SK-N-SH (cell line): ENCODE data around the gene SMAP1. TPM values are rescaled to one million over a fixed set of nuclear protein-coding genes. Genes with fewer than 3 reads are reported as not detected.

ENCODE experiments used
- CTCF ChIA-PET: fragments of 300-600, 350-600 bp; formaldehyde crosslinking; extraction: SDS; loops from one replicate; lab custom pipeline; 2021; lab: Yijun Ruan, JAX
- POLR2A ChIA-PET: fragments of 350-600 bp; sonication (Branson Sonifier 250); formaldehyde crosslinking; extraction: SDS; loops from one replicate; lab custom pipeline; 2020; ENCODE audit warnings: antibody characterized with exemption, inconsistent platforms; lab: Yijun Ruan, JAX
- DNase-seq: peaks from one replicate; pipeline ENCODE4 v3.0.0; 2012
- H2AFZ ChIP-seq: fragments of 200-600 bp; sonication (generic); 2 replicates; pipeline ENCODE4 v1.8.1; 2016; ENCODE audit warnings: antibody characterized with exemption, mild to moderate bottlenecking, low read depth
- H3F3A ChIP-seq: fragments of 200-600 bp; sonication (generic); replicated peaks from 2 replicates; pipeline ENCODE3; 2016; ENCODE audit warnings: antibody characterized with exemption, mild to moderate bottlenecking; ENCODE audit not compliant: insufficient read depth
- H3K27ac ChIP-seq, 2 experiments: fragments of 200-500 bp in 1 of 2; fragments of 200-600 bp in 1 of 2; sonication (Bioruptor generic) in 1 of 2; sonication (generic), shearing (Covaris generic) in 1 of 2; 2 replicates each; pipeline versions ENCODE4 v1.5.1 to v1.6.1; 2014 to 2016; ENCODE audit warnings: low read depth in 2 of 2, inconsistent platforms in 1 of 2, low read length in 1 of 2, mild to moderate bottlenecking in 1 of 2, mixed read lengths in 1 of 2
- H3K27me3 ChIP-seq: fragments of 200-600 bp; sonication (generic), shearing (Covaris generic); 2 replicates; pipeline ENCODE4 v1.6.1; 2016; ENCODE audit warnings: mixed run types; ENCODE audit not compliant: insufficient read depth
- H3K36me3 ChIP-seq, 2 experiments: fragments of 200-500 bp in 1 of 2; fragments of 200-600 bp in 1 of 2; sonication (Bioruptor generic) in 1 of 2; sonication (generic) in 1 of 2; replicated peaks in 1 of 2; 2 replicates each; pipeline versions ENCODE3 to v1.5.1; 2014 to 2016; ENCODE audit warnings: low read length in 1 of 2, mild to moderate bottlenecking in 1 of 2; ENCODE audit not compliant: insufficient read depth in 2 of 2, control insufficient read depth in 1 of 2
- H3K4me1 ChIP-seq, 2 experiments: fragments of 200-500 bp in 1 of 2; fragments of 200-600 bp in 1 of 2; sonication (Bioruptor generic) in 1 of 2; sonication (generic), shearing (Covaris generic) in 1 of 2; 2 replicates each; pipeline versions ENCODE4 v1.5.1 to v1.6.1; 2014 to 2016; ENCODE audit warnings: low read depth in 1 of 2, low read length in 1 of 2, mixed run types in 1 of 2; ENCODE audit not compliant: insufficient read depth in 2 of 2, control insufficient read depth in 1 of 2
- H3K4me2 ChIP-seq: fragments of 200-600 bp; sonication (generic), shearing (Covaris generic); 2 replicates; pipeline ENCODE4 v1.6.1; 2017; ENCODE audit warnings: mixed run types
- H3K4me3 ChIP-seq, 2 experiments: fragments of 200-500 bp in 1 of 2; fragments of 200-600 bp in 1 of 2; sonication (Bioruptor generic) in 1 of 2; sonication (generic), shearing (Covaris generic) in 1 of 2; 2 replicates each; pipeline versions ENCODE4 v1.5.1 to v1.8.1; 2014 to 2016; ENCODE audit warnings: low read depth in 2 of 2, inconsistent platforms in 1 of 2, low read length in 1 of 2, mild to moderate bottlenecking in 1 of 2, mixed read lengths in 1 of 2, moderate library complexity in 1 of 2
- H3K79me2 ChIP-seq: fragments of 200-600 bp; sonication (generic); 2 replicates; pipeline ENCODE4 v1.8.1; 2017; ENCODE audit warnings: mild to moderate bottlenecking; ENCODE audit not compliant: insufficient read depth
- H3K9ac ChIP-seq: fragments of 200-600 bp; sonication (generic); 2 replicates; pipeline ENCODE4 v1.6.1; 2017; ENCODE audit warnings: mixed run types
- H3K9me2 ChIP-seq: fragments of 200-600 bp; sonication (generic); 2 replicates; pipeline ENCODE4 v1.6.1; 2017; ENCODE audit warnings: mixed run types
- H3K9me3 ChIP-seq: fragments of 200-600 bp; sonication (generic); 2 replicates; pipeline ENCODE4 v1.6.1; 2017; ENCODE audit warnings: mixed run types, mild to moderate bottlenecking, moderate library complexity
- H4K20me1 ChIP-seq: fragments of 200-600 bp; sonication (generic); 2 replicates; pipeline ENCODE4 v1.6.1; 2017; ENCODE audit warnings: mild to moderate bottlenecking, mixed run types; ENCODE audit not compliant: insufficient read depth
- CHD2 ChIP-seq: fragments of 150-350 bp; IDR thresholded peaks from 2 replicates; pipeline ENCODE4 v1.6.1; 2018; ENCODE audit warnings: low read length; ENCODE audit not compliant: partially characterized antibody
- ELF1 ChIP-seq: IDR thresholded peaks from 2 replicates; pipeline ENCODE4 v1.4.0; 2012
- EP300 ChIP-seq, 2 experiments: IDR thresholded peaks; 2 replicates each; pipeline versions ENCODE4 v1.4.0 to v1.6.1; 2012; ENCODE audit warnings: borderline replicate concordance in 1 of 2, low read depth in 1 of 2, low read length in 1 of 2
- EZH2phosphoT487 ChIP-seq: fragments of 200-600 bp; sonication (generic); IDR thresholded peaks from 2 replicates; pipeline ENCODE4 v1.6.1; 2017; ENCODE audit warnings: low read depth, mixed run types, mild to moderate bottlenecking, antibody characterized with exemption, moderate library complexity, borderline replicate concordance
- FOXM1 ChIP-seq: IDR thresholded peaks from 2 replicates; pipeline ENCODE4 v1.4.0; 2012; ENCODE audit warnings: low read depth, mild to moderate bottlenecking
- MEF2A ChIP-seq: IDR thresholded peaks from 2 replicates; pipeline ENCODE4 v1.4.0; 2012; ENCODE audit warnings: low read depth, borderline replicate concordance
- MXI1 ChIP-seq: IDR thresholded peaks from 2 replicates; pipeline ENCODE4 v1.6.1; 2012; ENCODE audit warnings: mild to moderate bottlenecking, low read depth, low read length, improper control_type of control experiment
- NFIC ChIP-seq: IDR thresholded peaks from 2 replicates; pipeline ENCODE4 v1.4.0; 2012; ENCODE audit warnings: borderline replicate concordance
- NRF1 ChIP-seq: IDR thresholded peaks from 2 replicates; pipeline ENCODE4 v1.6.1; 2012; ENCODE audit warnings: low read depth, mild to moderate bottlenecking, low read length
- POLR2AphosphoS5 ChIP-seq: IDR thresholded peaks from 2 replicates; pipeline ENCODE4 v1.6.1; 2012; ENCODE audit warnings: low read depth, low read length
- RAD21 ChIP-seq: IDR thresholded peaks from 2 replicates; pipeline ENCODE4 v1.6.1; 2012; ENCODE audit warnings: mild to moderate bottlenecking, low read length
- RCOR1 ChIP-seq: fragments of 150-350 bp; IDR thresholded peaks from 2 replicates; pipeline ENCODE4 v1.6.1; 2017; ENCODE audit warnings: antibody characterized with exemption, low read length
- RFX5 ChIP-seq: IDR thresholded peaks from 2 replicates; pipeline ENCODE4 v1.6.1; 2012; ENCODE audit warnings: mild to moderate bottlenecking, improper control_type of control experiment, low read length
- TAF1 ChIP-seq: IDR thresholded peaks from 2 replicates; pipeline ENCODE4 v1.6.1; 2012; ENCODE audit warnings: low read depth, mild to moderate bottlenecking, low read length, moderate library complexity, borderline replicate concordance
- TCF12 ChIP-seq: IDR thresholded peaks from 2 replicates; pipeline ENCODE4 v1.4.0; 2012
- WGBS: methylation state at CpG from one replicate; pipeline ENCODE4 v1.1.6; 2017; ENCODE audit warnings: low lambda C conversion rate; 5-methylcytosine and 5-hydroxymethylcytosine counted together
- polyA plus RNA-seq, 3 experiments: library from polyadenylated mRNA; depleted of rRNA; stranded (reverse); fragments of >200 nt; gene quantifications; 2 replicates each; pipeline ENCODE4 v1.2.3, GENCODE V29; 2012
- TF ChIP-seq, protein P1 (sequence below): IDR thresholded peaks from 2 replicates; pipeline ENCODE4 v1.4.0; 2012; ENCODE audit warnings: low read depth
- TF ChIP-seq, protein P2 (sequence below): IDR thresholded peaks from 2 replicates; pipeline ENCODE4 v1.4.0; 2012; ENCODE audit warnings: low read depth, borderline replicate concordance
- TF ChIP-seq, protein P3 (sequence below): IDR thresholded peaks from 2 replicates; pipeline ENCODE4; 2012
- TF ChIP-seq, protein P4 (sequence below): fragments of 150-350 bp; IDR thresholded peaks from 2 replicates; pipeline ENCODE4 v1.6.1; 2017; ENCODE audit warnings: antibody characterized with exemption, low read length, low read depth, borderline replicate concordance
- TF ChIP-seq, protein P5 (sequence below): fragments of 200-600 bp; sonication (generic); IDR thresholded peaks from 2 replicates; pipeline ENCODE4 v1.6.1; 2017; ENCODE audit warnings: antibody characterized with exemption, mild to moderate bottlenecking, moderate library complexity
- TF ChIP-seq, protein P6 (sequence below): fragments of 150-350 bp; IDR thresholded peaks from 2 replicates; pipeline ENCODE4 v1.6.1; 2016; ENCODE audit warnings: mild to moderate bottlenecking, low read depth, low read length

SMAP1 gene
- polyA plus RNA-seq, 1 of the 3 experiments (the other 2 are of a cell fraction), result 12.6 TPM

DNA sequence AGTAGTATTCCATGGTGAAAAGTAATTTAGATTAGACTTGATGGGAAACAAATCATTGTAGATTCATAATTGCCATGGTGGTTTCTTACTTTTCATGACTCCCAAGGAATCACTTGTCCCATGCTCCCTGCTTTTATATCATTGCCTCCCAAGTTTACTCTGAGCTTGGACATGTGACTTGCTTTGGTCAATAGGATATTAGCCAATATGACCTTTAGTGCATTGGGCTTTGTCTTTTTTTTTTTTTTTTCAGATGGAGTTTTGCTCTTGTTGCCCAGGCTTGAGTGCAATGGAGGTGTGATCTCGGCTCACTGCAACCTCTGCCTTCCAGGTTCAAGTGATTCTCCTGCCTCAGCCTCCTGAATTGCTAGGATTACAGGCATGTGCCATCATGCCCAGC lies 15.5 kb upstream of the SMAP1 start:
- Histone ChIP-seq H4K20me1 (no peaks in the 10 kb centered on the region), H3K4me2 (no peak overlapping the region), H3K36me3 (no peaks in the 10 kb centered on the region), H3K9ac (no peak overlapping the region), H3F3A (no peaks in the 10 kb centered on the region), H3K9me3 (no peaks in the 10 kb centered on the region), H3K27ac (no peak overlapping the region), H3K79me2 (no peaks in the 10 kb centered on the region), H3K4me3 (no peak overlapping the region), H2AFZ (no peak overlapping the region), H3K27me3 (no peaks in the 10 kb centered on the region), H3K4me1 (no peaks in the 10 kb centered on the region), H3K9me2 (no peaks in the 10 kb centered on the region)
- POLR2A ChIA-PET, result no interaction called here
- CTCF ChIA-PET, result no interaction called here
- no peak for TF ChIP-seq NRF1
- no peak for TF ChIP-seq TAF1
- TF ChIP-seq MEF2A, result no peak
- no peak for TF ChIP-seq RFX5
- TF ChIP-seq, protein P1, sequence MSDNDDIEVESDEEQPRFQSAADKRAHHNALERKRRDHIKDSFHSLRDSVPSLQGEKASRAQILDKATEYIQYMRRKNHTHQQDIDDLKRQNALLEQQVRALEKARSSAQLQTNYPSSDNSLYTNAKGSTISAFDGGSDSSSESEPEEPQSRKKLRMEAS, result no peak
- TF ChIP-seq RCOR1, result no peak
- TF ChIP-seq POLR2AphosphoS5, result no peak
- TF ChIP-seq TCF12, result no peak
- no peak for TF ChIP-seq EP300 (IDR thresholded peaks at IDR 0.05; ENCODE audit: borderline replicate concordance in 1 of 2, low read depth in 1 of 2, low read length in 1 of 2)
- TF ChIP-seq ELF1, result no peak
- TF ChIP-seq EZH2phosphoT487, result no peak
- TF ChIP-seq, protein P2, sequence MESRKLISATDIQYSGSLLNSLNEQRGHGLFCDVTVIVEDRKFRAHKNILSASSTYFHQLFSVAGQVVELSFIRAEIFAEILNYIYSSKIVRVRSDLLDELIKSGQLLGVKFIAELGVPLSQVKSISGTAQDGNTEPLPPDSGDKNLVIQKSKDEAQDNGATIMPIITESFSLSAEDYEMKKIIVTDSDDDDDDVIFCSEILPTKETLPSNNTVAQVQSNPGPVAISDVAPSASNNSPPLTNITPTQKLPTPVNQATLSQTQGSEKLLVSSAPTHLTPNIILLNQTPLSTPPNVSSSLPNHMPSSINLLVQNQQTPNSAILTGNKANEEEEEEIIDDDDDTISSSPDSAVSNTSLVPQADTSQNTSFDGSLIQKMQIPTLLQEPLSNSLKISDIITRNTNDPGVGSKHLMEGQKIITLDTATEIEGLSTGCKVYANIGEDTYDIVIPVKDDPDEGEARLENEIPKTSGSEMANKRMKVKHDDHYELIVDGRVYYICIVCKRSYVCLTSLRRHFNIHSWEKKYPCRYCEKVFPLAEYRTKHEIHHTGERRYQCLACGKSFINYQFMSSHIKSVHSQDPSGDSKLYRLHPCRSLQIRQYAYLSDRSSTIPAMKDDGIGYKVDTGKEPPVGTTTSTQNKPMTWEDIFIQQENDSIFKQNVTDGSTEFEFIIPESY, result no peak
- no peak for TF ChIP-seq RAD21
- no peak for TF ChIP-seq CHD2
- WGBS, result 31% methylated on average over 1 of the region's 1 CpG
- no peak for DNase-seq

DNA sequence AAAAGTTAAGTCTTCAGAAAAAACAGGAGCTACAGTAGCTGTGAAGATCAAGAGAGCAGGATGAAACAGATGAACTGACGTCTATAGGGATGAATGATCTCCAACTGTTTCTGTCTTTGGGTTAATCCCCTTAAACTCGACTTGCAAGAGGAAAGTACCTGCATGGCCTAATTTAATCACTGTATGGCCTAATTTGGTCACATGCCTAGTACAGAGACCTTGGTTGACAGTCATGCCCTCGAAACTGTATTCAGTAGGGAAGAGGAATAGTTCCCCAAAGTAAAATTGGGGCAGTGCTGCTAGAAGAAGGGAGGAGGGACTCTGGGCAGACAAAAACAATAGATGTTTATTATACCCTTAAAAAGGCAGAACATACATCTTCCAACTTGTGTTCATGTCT lies 10.0 kb upstream of the SMAP1 start:
- no peak overlapping the region for H3K9ac ChIP-seq
- no peak overlapping the region for H2AFZ ChIP-seq
- no peaks in the 10 kb centered on the region for H4K20me1 ChIP-seq
- ChIA-PET POLR2A (no interaction called here), CTCF (no interaction called here)
- no peak for DNase-seq
- H3K27me3 ChIP-seq, result no peaks in the 10 kb centered on the region
- no peaks in the 10 kb centered on the region for H3F3A ChIP-seq
- 30% methylated on average over 3 of the region's 3 CpGs for WGBS
- H3K4me2 ChIP-seq, result no peak overlapping the region
- no peaks in the 10 kb centered on the region for H3K36me3 ChIP-seq
- H3K27ac ChIP-seq, result no peak overlapping the region
- no peaks in the 10 kb centered on the region for H3K9me2 ChIP-seq
- H3K79me2 ChIP-seq, result no peaks in the 10 kb centered on the region
- no peaks in the 10 kb centered on the region for H3K9me3 ChIP-seq
- no peak overlapping the region for H3K4me3 ChIP-seq
- no peaks in the 10 kb centered on the region for H3K4me1 ChIP-seq
- TF ChIP-seq, protein P3, sequence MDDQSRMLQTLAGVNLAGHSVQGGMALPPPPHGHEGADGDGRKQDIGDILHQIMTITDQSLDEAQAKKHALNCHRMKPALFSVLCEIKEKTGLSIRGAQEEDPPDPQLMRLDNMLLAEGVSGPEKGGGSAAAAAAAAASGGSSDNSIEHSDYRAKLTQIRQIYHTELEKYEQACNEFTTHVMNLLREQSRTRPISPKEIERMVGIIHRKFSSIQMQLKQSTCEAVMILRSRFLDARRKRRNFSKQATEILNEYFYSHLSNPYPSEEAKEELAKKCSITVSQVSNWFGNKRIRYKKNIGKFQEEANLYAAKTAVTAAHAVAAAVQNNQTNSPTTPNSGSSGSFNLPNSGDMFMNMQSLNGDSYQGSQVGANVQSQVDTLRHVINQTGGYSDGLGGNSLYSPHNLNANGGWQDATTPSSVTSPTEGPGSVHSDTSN, result no peak
- TF ChIP-seq MEF2A, result no peak
- TF ChIP-seq, protein P1, result no peak
- TF ChIP-seq, protein P4, sequence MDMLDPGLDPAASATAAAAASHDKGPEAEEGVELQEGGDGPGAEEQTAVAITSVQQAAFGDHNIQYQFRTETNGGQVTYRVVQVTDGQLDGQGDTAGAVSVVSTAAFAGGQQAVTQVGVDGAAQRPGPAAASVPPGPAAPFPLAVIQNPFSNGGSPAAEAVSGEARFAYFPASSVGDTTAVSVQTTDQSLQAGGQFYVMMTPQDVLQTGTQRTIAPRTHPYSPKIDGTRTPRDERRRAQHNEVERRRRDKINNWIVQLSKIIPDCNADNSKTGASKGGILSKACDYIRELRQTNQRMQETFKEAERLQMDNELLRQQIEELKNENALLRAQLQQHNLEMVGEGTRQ, result no peak
- no peak for TF ChIP-seq MXI1
- TF ChIP-seq EP300 (IDR thresholded peaks at IDR 0.05; ENCODE audit: borderline replicate concordance in 1 of 2, low read depth in 1 of 2, low read length in 1 of 2), result no peak
- TF ChIP-seq CHD2, result no peak
- TF ChIP-seq, protein P5, sequence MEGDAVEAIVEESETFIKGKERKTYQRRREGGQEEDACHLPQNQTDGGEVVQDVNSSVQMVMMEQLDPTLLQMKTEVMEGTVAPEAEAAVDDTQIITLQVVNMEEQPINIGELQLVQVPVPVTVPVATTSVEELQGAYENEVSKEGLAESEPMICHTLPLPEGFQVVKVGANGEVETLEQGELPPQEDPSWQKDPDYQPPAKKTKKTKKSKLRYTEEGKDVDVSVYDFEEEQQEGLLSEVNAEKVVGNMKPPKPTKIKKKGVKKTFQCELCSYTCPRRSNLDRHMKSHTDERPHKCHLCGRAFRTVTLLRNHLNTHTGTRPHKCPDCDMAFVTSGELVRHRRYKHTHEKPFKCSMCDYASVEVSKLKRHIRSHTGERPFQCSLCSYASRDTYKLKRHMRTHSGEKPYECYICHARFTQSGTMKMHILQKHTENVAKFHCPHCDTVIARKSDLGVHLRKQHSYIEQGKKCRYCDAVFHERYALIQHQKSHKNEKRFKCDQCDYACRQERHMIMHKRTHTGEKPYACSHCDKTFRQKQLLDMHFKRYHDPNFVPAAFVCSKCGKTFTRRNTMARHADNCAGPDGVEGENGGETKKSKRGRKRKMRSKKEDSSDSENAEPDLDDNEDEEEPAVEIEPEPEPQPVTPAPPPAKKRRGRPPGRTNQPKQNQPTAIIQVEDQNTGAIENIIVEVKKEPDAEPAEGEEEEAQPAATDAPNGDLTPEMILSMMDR, result no peak
- no peak for TF ChIP-seq NFIC
- TF ChIP-seq, protein P6, sequence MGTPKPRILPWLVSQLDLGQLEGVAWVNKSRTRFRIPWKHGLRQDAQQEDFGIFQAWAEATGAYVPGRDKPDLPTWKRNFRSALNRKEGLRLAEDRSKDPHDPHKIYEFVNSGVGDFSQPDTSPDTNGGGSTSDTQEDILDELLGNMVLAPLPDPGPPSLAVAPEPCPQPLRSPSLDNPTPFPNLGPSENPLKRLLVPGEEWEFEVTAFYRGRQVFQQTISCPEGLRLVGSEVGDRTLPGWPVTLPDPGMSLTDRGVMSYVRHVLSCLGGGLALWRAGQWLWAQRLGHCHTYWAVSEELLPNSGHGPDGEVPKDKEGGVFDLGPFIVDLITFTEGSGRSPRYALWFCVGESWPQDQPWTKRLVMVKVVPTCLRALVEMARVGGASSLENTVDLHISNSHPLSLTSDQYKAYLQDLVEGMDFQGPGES, result no peak
- TF ChIP-seq TCF12, result no peak
- TF ChIP-seq RCOR1, result no peak
- no peak for TF ChIP-seq FOXM1
